Measurements from ENCODE around the gene CFAP92. TPM values are rescaled to one million over a fixed set of nuclear protein-coding genes. Genes with fewer than 3 reads are reported as not detected.

CFAP92 gene
- total and polyA plus RNA-seq, 2 donors (not counting 3 experiments of a cell fraction or from before 2014, with no cell fraction given), result 0.04 to 0.62 TPM

- DNase-seq (ENCODE audit: low read depth, low spot score), result no peak
- Histone ChIP-seq H4K20me1 (replicated peaks; ENCODE audit: control insufficient read depth, extremely low read depth, insufficient read depth, low read length) (no peaks in the 10 kb centered on the region), H3K4me1 (ENCODE audit: control insufficient read depth, extremely low read depth, insufficient read depth, low read length) (no peaks in the 10 kb centered on the region), H3K36me3 (ENCODE audit: control insufficient read depth in 2 of 2, extremely low read depth in 1 of 2, insufficient read depth in 2 of 2, low read length in 2 of 2) (no peaks in the 10 kb centered on the region), H3K27ac (ENCODE audit: insufficient read depth, low read depth, low read length) (no peak overlapping the region), H2AFZ (ENCODE audit: low read depth, low read length) (no peak overlapping the region), H3K9ac (replicated peaks; ENCODE audit: extremely low read depth, insufficient read depth, low read length) (no peak overlapping the region), H3K4me2 (ENCODE audit: insufficient read depth, low read length) (no peak overlapping the region), H3K4me3 (replicated peaks in 1 of 3; ENCODE audit: insufficient read depth in 1 of 3, low read depth in 1 of 3, low read length in 3 of 3) (no peak overlapping the region), H3K79me2 (ENCODE audit: control insufficient read depth, insufficient read depth, low read length) (no peaks in the 10 kb centered on the region), H3K9me1 (replicated peaks; ENCODE audit: control insufficient read depth, extremely low read depth, insufficient read depth, low read length) (no peaks in the 10 kb centered on the region), H3K27me3 (ENCODE audit: control insufficient read depth in 2 of 2, insufficient read depth in 2 of 2, low read length in 2 of 2) (no peaks in the 10 kb centered on the region), H3K9me3 (replicated peaks; ENCODE audit: control insufficient read depth, insufficient read depth, low read length) (no peaks in the 10 kb centered on the region)
- no peak for FAIRE-seq
- BruUV-seq (replicated peaks), result no TSS peak
- CTCF ChIA-PET, result interaction anchor here (1.1 to 1.5 kb wide), 5 partner anchors 10 to 67 kb away, joined by 3 to 11 read pairs (median 4); no protein-coding TSS in a partner anchor
- dilution Hi-C loops (cut with MboI; ENCODE audit: extremely low pct_ligation_motif_present, low sequenced_read_pairs) (no loop called here), intact Hi-C loops (cut with micrococcal nuclease) (no loop called here)
- TF ChIP-seq FOS (IDR thresholded peaks at IDR 0.05; ENCODE audit: borderline replicate concordance, insufficient read depth, low read length) (no peak), JUN (IDR thresholded peaks at IDR 0.05; ENCODE audit: borderline replicate concordance, insufficient read depth, insufficient read length, low read depth) (no peak), EZH2 (IDR thresholded peaks at IDR 0.05; ENCODE audit: borderline replicate concordance, low read depth, low read length, severe bottlenecking) (no peak), MYC (IDR thresholded peaks at IDR 0.05; ENCODE audit: low read depth, low read length) (no peak), GATA2 (IDR thresholded peaks at IDR 0.05; ENCODE audit: insufficient read depth, insufficient read length, low read depth, low read length) (no peak), CTCF (IDR thresholded peaks at IDR 0.05; ENCODE audit: extremely low read depth in 1 of 2, insufficient read depth in 1 of 2, low read depth in 1 of 2, low read length in 2 of 2) (no peak), POLR2A (IDR thresholded peaks at IDR 0.05; ENCODE audit: low read depth, low read length) (no peak), POLR2AphosphoS5 (IDR thresholded peaks at IDR 0.05; ENCODE audit: insufficient read depth, low read depth, low read length) (no peak)
- POLR2A ChIA-PET, result no interaction called here
These were observed 43.2 kb upstream of the CFAP92 start for GRCh38 chr3:129037093-129037419.
